ENCODE results near the gene AKAP13.

GRCh38 chr15:85477730-85478129 lies 97.3 kb downstream of the AKAP13 start:
- TF ChIP-seq CTCF (IDR thresholded peaks at IDR 0.05) (peak in 1 of 5 experiments; percentile 17), POLR2A (IDR thresholded peaks at IDR 0.05) (no peak)
